T-helper 22 cell (primary cell): Measurements from ENCODE around the gene KNDC1.
A peak's percentile ranks its signal among the peaks of the same experiment; 100 is the strongest.

Source experiments
- DNase-seq: peaks from one replicate; pipeline ENCODE4 v3.0.0-alpha.2; 2020; ENCODE audit warnings: low read depth

Gene KNDC1

GRCh38 chr10:133241501-133242205 lies 81.6 kb downstream of the KNDC1 start:
- DNase-seq: no peak

GRCh38 chr10:133242611-133243356 lies 82.8 kb downstream of the KNDC1 start:
- no peak for DNase-seq

GRCh38 chr10:133243593-133243992 lies 83.6 kb downstream of the KNDC1 start:
- no peak for DNase-seq

GRCh38 chr10:133245439-133246235 lies 85.6 kb downstream of the KNDC1 start:
- DNase-seq: no peak

GRCh38 chr10:133246236-133246626 lies 86.2 kb downstream of the KNDC1 start:
- DNase-seq: no peak

- no peak for DNase-seq
Observed at GRCh38 chr10:133247681-133248333, 87.8 kb downstream of the KNDC1 start.

GRCh38 chr10:133248334-133248715 lies 88.3 kb downstream of the KNDC1 start:
- no peak for DNase-seq

GRCh38 chr10:133249094-133249780 lies 89.2 kb downstream of the KNDC1 start:
- no peak for DNase-seq

GRCh38 chr10:133249975-133250754 lies 90.1 kb downstream of the KNDC1 start:
- no peak for DNase-seq

GRCh38 chr10:133251388-133252222 lies 91.6 kb downstream of the KNDC1 start:
- DNase-seq: no peak

GRCh38 chr10:133252223-133252552 lies 92.2 kb downstream of the KNDC1 start:
- no peak for DNase-seq

- no peak for DNase-seq
Observed at GRCh38 chr10:133253361-133253955, 93.4 kb downstream of the KNDC1 start.

GRCh38 chr10:133254421-133255120 lies 94.6 kb downstream of the KNDC1 start:
- no peak for DNase-seq

- no peak for DNase-seq
Observed at GRCh38 chr10:133255323-133255722, 95.3 kb downstream of the KNDC1 start.

GRCh38 chr10:133257489-133258065 lies 97.6 kb downstream of the KNDC1 start:
- no peak for DNase-seq

- no peak for DNase-seq
Observed at GRCh38 chr10:133258066-133258817, 98.2 kb downstream of the KNDC1 start.

- DNase-seq: peak; percentile 90
Observed at GRCh38 chr10:133258818-133259601, 99.0 kb downstream of the KNDC1 start.
